WTC11 (cell line): ENCODE measurements around the gene PDE5A. TPM values are rescaled to one million over a fixed set of nuclear protein-coding genes. Genes with fewer than 3 reads are reported as not detected.

ENCODE experiments used
- ATAC-seq: fragments of 200-7000 bp; cut with Tn5 transposase; 2 replicates; pipeline ENCODE4 v1.10.0; 2021; ENCODE audit warnings: mild to moderate bottlenecking, moderate library complexity
- CTCF ChIA-PET: fragments of 300-600 bp; sonication (Branson Sonifier 250); formaldehyde crosslinking; loops from one replicate; lab custom pipeline; 2021; ENCODE audit warnings: antibody characterized with exemption; lab: Charles Lee
- POLR2A ChIA-PET: fragments of 350-600 bp; sonication (Branson Sonifier 250); formaldehyde crosslinking; loops from one replicate; lab custom pipeline; 2021; ENCODE audit warnings: antibody characterized with exemption; lab: Charles Lee
- DNase-seq: peaks from one replicate; pipeline ENCODE4 v3.0.0; 2021; ENCODE audit warnings: low spot score
- H3K27ac Mint-ChIP-seq: 2 replicates; pipeline ENCODE4 v1.8.0; 2021; ENCODE audit warnings: mixed read lengths
- H3K27me3 Mint-ChIP-seq: 2 replicates; pipeline ENCODE4 v1.8.0; 2021; ENCODE audit warnings: low read depth, mild to moderate bottlenecking, moderate library complexity, mixed read lengths
- H3K36me3 Mint-ChIP-seq: 2 replicates; pipeline ENCODE4 v1.8.0; 2021; ENCODE audit warnings: mixed read lengths
- H3K4me1 Mint-ChIP-seq: 2 replicates; pipeline ENCODE4 v1.8.0; 2022; ENCODE audit warnings: mixed read lengths
- H3K4me3 Mint-ChIP-seq: 2 replicates; pipeline ENCODE4 v1.8.0; 2021; ENCODE audit warnings: mild to moderate bottlenecking, moderate library complexity, mixed read lengths
- H3K9me3 Mint-ChIP-seq: 2 replicates; pipeline ENCODE4 v1.8.0; 2021; ENCODE audit warnings: mixed read lengths
- FOXJ3 ChIP-seq: sonication (generic); formaldehyde crosslinking; IDR thresholded peaks from 2 replicates; pipeline ENCODE4 v1.9.0; 2021; ENCODE audit warnings: missing genetic modification reagents, mild to moderate bottlenecking, borderline replicate concordance
- FOXK1 ChIP-seq: sonication (generic); formaldehyde crosslinking; IDR thresholded peaks from 2 replicates; pipeline ENCODE4 v1.8.0; 2022; ENCODE audit warnings: mild to moderate bottlenecking, moderate library complexity, missing genetic modification reagents
- GABPB1 ChIP-seq: sonication (generic); formaldehyde crosslinking; IDR thresholded peaks from 2 replicates; pipeline ENCODE4 v1.8.1; 2023; ENCODE audit warnings: mild to moderate bottlenecking, missing genetic modification reagents
- HMGA2 ChIP-seq: fragments of 250-450 bp; sonication (Bioruptor Pico); IDR thresholded peaks from 2 replicates; pipeline ENCODE4 v1.4.0; 2021; ENCODE audit warnings: mild to moderate bottlenecking, moderate library complexity
- KAT7 ChIP-seq: sonication (generic); formaldehyde crosslinking; IDR thresholded peaks from 2 replicates; pipeline ENCODE4 v1.8.1; 2023; ENCODE audit warnings: missing genetic modification reagents, mild to moderate bottlenecking, borderline replicate concordance
- MYBL2 ChIP-seq: sonication (generic); formaldehyde crosslinking; IDR thresholded peaks from 2 replicates; pipeline ENCODE4 v1.8.1; 2023; ENCODE audit warnings: mild to moderate bottlenecking, moderate library complexity, missing genetic modification reagents
- NFATC4 ChIP-seq: fragments of 250-450 bp; sonication (Bioruptor Pico); IDR thresholded peaks from 2 replicates; pipeline ENCODE4 v1.9.0; 2021; ENCODE audit warnings: mild to moderate bottlenecking
- NR3C1 ChIP-seq: sonication (generic); formaldehyde crosslinking; conservative IDR thresholded peaks from 2 replicates; pipeline ENCODE4 v1.8.1; 2023; ENCODE audit warnings: low read depth, mild to moderate bottlenecking, missing genetic modification reagents
- ZBTB21 ChIP-seq: sonication (generic); formaldehyde crosslinking; IDR thresholded peaks from 2 replicates; pipeline ENCODE4 v1.8.1; 2023; ENCODE audit warnings: mild to moderate bottlenecking, missing genetic modification reagents, borderline replicate concordance
- total RNA-seq: library from RNA; stranded (reverse); gene quantifications from 3 replicates; pipeline ENCODE4 v1.2.3, GENCODE V29; 2021
- TF ChIP-seq, protein P1 (sequence below): sonication (generic); formaldehyde crosslinking; IDR thresholded peaks from 2 replicates; pipeline ENCODE4 v1.8.1; 2022; ENCODE audit warnings: low read depth, mild to moderate bottlenecking, moderate library complexity, missing genetic modification reagents, borderline replicate concordance
- TF ChIP-seq, protein P2 (sequence below): sonication (generic); formaldehyde crosslinking; IDR thresholded peaks from 2 replicates; pipeline ENCODE4 v1.8.1; 2023; ENCODE audit warnings: mild to moderate bottlenecking, moderate library complexity, missing genetic modification reagents
- TF ChIP-seq, protein P3 (sequence below): sonication (generic); formaldehyde crosslinking; IDR thresholded peaks from 2 replicates; pipeline ENCODE4 v1.8.0; 2023; ENCODE audit warnings: missing genetic modification reagents, mild to moderate bottlenecking, borderline replicate concordance
- TF ChIP-seq, protein P4 (sequence below): sonication (generic); formaldehyde crosslinking; IDR thresholded peaks from 2 replicates; pipeline ENCODE4 v1.8.0; 2022; ENCODE audit warnings: mild to moderate bottlenecking, missing genetic modification reagents
- TF ChIP-seq, protein P5 (sequence below): fragments of 200-600 bp; IDR thresholded peaks from 2 replicates; pipeline ENCODE4 v1.8.0; 2022; ENCODE audit warnings: antibody characterized with exemption
- TF ChIP-seq, protein P6 (sequence below): fragments of 250-450 bp; sonication (Bioruptor Pico); IDR thresholded peaks from 2 replicates; pipeline ENCODE4 v1.9.0; 2021; ENCODE audit warnings: mild to moderate bottlenecking
- TF ChIP-seq, protein P7 (sequence below): sonication (generic); formaldehyde crosslinking; IDR thresholded peaks from 2 replicates; pipeline ENCODE4 v1.8.1; 2023; ENCODE audit warnings: mild to moderate bottlenecking, missing genetic modification reagents

The PDE5A gene
- total RNA-seq, 1 experiment from 2014 or later: 25.6 TPM

DNA sequence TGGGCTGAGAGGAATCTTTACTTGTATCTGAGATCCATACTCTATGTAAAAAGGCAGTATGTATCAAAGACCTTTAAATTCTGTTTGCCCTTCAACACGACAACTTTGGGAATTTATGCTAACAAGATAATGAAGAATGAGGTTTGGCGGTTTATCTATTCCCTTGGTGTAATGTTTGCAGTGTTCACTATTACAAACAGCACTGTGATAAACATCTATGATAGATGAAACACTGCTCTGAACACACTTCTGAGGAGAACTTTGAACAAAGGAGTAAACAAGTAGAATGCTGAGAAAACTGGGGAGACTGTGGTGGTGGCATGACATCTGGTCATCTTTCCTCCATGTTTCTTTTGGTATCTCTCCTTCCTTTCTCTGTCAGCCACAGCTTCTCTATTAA is 126.9 kb downstream of the PDE5A start:
- Mint-ChIP-seq H3K27ac (no peak overlapping the region), H3K36me3 (peaks cover 50% of the 10 kb centered on the region), H3K4me1 (no peaks in the 10 kb centered on the region), H3K9me3 (no peaks in the 10 kb centered on the region), H3K27me3 (no peaks in the 10 kb centered on the region), H3K4me3 (no peak overlapping the region)
- TF ChIP-seq, protein P1, sequence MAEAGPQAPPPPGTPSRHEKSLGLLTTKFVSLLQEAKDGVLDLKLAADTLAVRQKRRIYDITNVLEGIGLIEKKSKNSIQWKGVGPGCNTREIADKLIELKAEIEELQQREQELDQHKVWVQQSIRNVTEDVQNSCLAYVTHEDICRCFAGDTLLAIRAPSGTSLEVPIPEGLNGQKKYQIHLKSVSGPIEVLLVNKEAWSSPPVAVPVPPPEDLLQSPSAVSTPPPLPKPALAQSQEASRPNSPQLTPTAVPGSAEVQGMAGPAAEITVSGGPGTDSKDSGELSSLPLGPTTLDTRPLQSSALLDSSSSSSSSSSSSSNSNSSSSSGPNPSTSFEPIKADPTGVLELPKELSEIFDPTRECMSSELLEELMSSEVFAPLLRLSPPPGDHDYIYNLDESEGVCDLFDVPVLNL: no peak
- POLR2A ChIA-PET: no interaction called here
- DNase-seq: no peak
- ATAC-seq: no peak
- CTCF ChIA-PET: no interaction called here

DNA sequence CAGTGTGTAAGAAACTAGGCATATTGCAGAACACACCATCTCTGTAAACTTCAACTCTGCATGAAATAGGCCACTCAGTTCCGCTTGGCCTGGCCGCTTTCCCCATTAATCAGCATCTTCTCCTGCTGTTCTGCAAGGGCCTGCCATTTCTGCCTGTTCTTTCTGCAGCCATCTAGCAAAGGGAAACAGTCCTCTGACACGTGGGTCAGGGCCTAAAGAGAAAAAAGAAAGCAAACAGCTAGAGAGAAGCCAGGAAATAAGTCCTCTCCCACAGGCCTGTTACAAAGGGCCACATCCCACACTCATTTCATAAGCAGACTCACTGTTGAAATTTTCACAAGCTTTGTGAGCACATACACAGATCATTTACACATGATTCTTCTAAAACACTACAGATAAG is 130.1 kb downstream of the PDE5A start:
- H3K4me1 Mint-ChIP-seq: no peaks in the 10 kb centered on the region
- H3K36me3 Mint-ChIP-seq: peaks cover 52% of the 10 kb centered on the region
- ChIA-PET CTCF (no interaction called here), POLR2A (no interaction called here)
- TF ChIP-seq, protein P2, sequence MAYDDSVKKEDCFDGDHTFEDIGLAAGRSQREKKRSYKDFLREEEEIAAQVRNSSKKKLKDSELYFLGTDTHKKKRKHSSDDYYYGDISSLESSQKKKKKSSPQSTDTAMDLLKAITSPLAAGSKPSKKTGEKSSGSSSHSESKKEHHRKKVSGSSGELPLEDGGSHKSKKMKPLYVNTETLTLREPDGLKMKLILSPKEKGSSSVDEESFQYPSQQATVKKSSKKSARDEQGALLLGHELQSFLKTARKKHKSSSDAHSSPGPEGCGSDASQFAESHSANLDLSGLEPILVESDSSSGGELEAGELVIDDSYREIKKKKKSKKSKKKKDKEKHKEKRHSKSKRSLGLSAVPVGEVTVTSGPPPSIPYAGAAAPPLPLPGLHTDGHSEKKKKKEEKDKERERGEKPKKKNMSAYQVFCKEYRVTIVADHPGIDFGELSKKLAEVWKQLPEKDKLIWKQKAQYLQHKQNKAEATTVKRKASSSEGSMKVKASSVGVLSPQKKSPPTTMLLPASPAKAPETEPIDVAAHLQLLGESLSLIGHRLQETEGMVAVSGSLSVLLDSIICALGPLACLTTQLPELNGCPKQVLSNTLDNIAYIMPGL (CRISPR knock-in tag): no peak
- TF ChIP-seq GABPB1 (CRISPR knock-in tag): no peak
- no peak for TF ChIP-seq HMGA2 (CRISPR knock-in tag)
- no peak for TF ChIP-seq NR3C1
- TF ChIP-seq, protein P3, sequence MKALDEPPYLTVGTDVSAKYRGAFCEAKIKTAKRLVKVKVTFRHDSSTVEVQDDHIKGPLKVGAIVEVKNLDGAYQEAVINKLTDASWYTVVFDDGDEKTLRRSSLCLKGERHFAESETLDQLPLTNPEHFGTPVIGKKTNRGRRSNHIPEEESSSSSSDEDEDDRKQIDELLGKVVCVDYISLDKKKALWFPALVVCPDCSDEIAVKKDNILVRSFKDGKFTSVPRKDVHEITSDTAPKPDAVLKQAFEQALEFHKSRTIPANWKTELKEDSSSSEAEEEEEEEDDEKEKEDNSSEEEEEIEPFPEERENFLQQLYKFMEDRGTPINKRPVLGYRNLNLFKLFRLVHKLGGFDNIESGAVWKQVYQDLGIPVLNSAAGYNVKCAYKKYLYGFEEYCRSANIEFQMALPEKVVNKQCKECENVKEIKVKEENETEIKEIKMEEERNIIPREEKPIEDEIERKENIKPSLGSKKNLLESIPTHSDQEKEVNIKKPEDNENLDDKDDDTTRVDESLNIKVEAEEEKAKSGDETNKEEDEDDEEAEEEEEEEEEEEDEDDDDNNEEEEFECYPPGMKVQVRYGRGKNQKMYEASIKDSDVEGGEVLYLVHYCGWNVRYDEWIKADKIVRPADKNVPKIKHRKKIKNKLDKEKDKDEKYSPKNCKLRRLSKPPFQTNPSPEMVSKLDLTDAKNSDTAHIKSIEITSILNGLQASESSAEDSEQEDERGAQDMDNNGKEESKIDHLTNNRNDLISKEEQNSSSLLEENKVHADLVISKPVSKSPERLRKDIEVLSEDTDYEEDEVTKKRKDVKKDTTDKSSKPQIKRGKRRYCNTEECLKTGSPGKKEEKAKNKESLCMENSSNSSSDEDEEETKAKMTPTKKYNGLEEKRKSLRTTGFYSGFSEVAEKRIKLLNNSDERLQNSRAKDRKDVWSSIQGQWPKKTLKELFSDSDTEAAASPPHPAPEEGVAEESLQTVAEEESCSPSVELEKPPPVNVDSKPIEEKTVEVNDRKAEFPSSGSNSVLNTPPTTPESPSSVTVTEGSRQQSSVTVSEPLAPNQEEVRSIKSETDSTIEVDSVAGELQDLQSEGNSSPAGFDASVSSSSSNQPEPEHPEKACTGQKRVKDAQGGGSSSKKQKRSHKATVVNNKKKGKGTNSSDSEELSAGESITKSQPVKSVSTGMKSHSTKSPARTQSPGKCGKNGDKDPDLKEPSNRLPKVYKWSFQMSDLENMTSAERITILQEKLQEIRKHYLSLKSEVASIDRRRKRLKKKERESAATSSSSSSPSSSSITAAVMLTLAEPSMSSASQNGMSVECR (CRISPR knock-in tag): no peak
- H3K9me3 Mint-ChIP-seq: no peaks in the 10 kb centered on the region
- H3K27ac Mint-ChIP-seq: 0 out of 2 replicates have a peak overlapping the region, but pooled peaks have one; percentile 48
- ATAC-seq (no peak), DNase-seq (no peak)
- H3K27me3 Mint-ChIP-seq: no peaks in the 10 kb centered on the region
- H3K4me3 Mint-ChIP-seq: no peak overlapping the region

DNA sequence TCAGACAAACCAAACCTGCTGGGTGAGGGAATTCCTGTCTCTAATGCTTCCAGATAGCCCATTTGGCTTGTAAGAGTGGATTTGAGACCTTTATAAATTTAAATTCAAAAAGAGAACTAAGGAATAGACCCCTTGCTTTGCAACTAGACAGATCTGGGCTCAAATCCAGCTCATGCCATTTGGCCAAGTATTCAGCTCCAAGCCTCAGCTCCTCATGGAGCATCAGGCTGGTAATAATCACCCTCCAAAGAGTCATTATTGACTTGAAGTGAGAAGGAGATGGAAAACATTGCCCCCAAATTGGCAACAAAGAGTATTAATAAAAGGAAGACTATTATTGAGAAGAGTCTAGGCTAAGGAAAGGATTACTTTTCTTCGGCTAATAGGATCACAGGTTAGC is 134.7 kb downstream of the PDE5A start:
- no peaks in the 10 kb centered on the region for H3K9me3 Mint-ChIP-seq
- POLR2A ChIA-PET: no interaction called here

DNA sequence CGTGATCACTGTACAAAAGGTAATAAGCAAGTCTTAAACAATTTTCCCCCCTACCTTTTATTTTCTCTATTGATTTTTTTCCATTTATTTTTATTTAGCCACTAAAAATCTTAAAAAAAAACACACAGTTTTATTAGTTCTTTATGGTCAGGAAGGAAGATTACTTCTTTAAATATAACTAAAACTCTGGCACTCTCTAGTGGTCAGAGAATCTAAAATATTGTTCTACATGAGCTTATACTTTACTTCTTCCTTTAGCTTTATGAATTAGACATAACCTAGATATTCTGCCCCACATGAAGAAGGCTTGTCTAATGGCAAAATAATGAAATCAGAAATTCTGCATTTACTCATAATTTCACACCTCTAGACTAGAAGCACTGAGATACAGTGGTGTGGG is 135.2 kb downstream of the PDE5A start:
- Mint-ChIP-seq H3K36me3 (peaks cover 23% of the 10 kb centered on the region), H3K27ac (no peak overlapping the region), H3K4me3 (no peak overlapping the region), H3K27me3 (no peaks in the 10 kb centered on the region), H3K9me3 (no peaks in the 10 kb centered on the region), H3K4me1 (no peaks in the 10 kb centered on the region)
- ATAC-seq (no peak), DNase-seq (no peak)
- ChIA-PET POLR2A (no interaction called here), CTCF (no interaction called here)
- TF ChIP-seq, protein P4, sequence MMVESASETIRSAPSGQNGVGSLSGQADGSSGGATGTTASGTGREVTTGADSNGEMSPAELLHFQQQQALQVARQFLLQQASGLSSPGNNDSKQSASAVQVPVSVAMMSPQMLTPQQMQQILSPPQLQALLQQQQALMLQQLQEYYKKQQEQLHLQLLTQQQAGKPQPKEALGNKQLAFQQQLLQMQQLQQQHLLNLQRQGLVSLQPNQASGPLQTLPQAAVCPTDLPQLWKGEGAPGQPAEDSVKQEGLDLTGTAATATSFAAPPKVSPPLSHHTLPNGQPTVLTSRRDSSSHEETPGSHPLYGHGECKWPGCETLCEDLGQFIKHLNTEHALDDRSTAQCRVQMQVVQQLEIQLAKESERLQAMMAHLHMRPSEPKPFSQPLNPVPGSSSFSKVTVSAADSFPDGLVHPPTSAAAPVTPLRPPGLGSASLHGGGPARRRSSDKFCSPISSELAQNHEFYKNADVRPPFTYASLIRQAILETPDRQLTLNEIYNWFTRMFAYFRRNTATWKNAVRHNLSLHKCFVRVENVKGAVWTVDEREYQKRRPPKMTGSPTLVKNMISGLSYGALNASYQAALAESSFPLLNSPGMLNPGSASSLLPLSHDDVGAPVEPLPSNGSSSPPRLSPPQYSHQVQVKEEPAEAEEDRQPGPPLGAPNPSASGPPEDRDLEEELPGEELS (CRISPR knock-in tag): no peak
- TF ChIP-seq MYBL2 (no peak), ZBTB21 (no peak), FOXK1 (CRISPR knock-in tag) (no peak)
- TF ChIP-seq, protein P5, sequence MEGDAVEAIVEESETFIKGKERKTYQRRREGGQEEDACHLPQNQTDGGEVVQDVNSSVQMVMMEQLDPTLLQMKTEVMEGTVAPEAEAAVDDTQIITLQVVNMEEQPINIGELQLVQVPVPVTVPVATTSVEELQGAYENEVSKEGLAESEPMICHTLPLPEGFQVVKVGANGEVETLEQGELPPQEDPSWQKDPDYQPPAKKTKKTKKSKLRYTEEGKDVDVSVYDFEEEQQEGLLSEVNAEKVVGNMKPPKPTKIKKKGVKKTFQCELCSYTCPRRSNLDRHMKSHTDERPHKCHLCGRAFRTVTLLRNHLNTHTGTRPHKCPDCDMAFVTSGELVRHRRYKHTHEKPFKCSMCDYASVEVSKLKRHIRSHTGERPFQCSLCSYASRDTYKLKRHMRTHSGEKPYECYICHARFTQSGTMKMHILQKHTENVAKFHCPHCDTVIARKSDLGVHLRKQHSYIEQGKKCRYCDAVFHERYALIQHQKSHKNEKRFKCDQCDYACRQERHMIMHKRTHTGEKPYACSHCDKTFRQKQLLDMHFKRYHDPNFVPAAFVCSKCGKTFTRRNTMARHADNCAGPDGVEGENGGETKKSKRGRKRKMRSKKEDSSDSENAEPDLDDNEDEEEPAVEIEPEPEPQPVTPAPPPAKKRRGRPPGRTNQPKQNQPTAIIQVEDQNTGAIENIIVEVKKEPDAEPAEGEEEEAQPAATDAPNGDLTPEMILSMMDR: no peak
- TF ChIP-seq, protein P6, sequence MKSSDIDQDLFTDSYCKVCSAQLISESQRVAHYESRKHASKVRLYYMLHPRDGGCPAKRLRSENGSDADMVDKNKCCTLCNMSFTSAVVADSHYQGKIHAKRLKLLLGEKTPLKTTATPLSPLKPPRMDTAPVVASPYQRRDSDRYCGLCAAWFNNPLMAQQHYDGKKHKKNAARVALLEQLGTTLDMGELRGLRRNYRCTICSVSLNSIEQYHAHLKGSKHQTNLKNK (CRISPR knock-in tag): no peak

More for the DNA sequence above, 134.7 kb downstream of the PDE5A start:
- Mint-ChIP-seq H3K36me3 (peaks cover 28% of the 10 kb centered on the region), H3K4me3 (no peak overlapping the region), H3K4me1 (no peaks in the 10 kb centered on the region), H3K27me3 (no peaks in the 10 kb centered on the region), H3K27ac (no peak overlapping the region)
- ATAC-seq (no peak), DNase-seq (no peak)
- TF ChIP-seq, protein P7, sequence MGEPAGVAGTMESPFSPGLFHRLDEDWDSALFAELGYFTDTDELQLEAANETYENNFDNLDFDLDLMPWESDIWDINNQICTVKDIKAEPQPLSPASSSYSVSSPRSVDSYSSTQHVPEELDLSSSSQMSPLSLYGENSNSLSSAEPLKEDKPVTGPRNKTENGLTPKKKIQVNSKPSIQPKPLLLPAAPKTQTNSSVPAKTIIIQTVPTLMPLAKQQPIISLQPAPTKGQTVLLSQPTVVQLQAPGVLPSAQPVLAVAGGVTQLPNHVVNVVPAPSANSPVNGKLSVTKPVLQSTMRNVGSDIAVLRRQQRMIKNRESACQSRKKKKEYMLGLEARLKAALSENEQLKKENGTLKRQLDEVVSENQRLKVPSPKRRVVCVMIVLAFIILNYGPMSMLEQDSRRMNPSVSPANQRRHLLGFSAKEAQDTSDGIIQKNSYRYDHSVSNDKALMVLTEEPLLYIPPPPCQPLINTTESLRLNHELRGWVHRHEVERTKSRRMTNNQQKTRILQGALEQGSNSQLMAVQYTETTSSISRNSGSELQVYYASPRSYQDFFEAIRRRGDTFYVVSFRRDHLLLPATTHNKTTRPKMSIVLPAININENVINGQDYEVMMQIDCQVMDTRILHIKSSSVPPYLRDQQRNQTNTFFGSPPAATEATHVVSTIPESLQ (CRISPR knock-in tag): no peak
- no peak for TF ChIP-seq KAT7 (CRISPR knock-in tag)
- TF ChIP-seq HMGA2 (CRISPR knock-in tag): no peak
- TF ChIP-seq FOXJ3 (CRISPR knock-in tag): no peak
- no peak for TF ChIP-seq NFATC4
- CTCF ChIA-PET: no interaction called here
